GM23338 (cell line): ENCODE measurements around the gene GSTM2. TPM values are rescaled to one million over a fixed set of nuclear protein-coding genes. Genes with fewer than 3 reads are reported as not detected.

Experiments
- ATAC-seq: fragments of 200-7000 bp; cut with Tn5 transposase; 3 replicates; pipeline ENCODE4 v1.9.1; 2020
- DNase-seq: peaks from one replicate; pipeline ENCODE4 v3.0.0-alpha.2; 2015; ENCODE audit warnings: low spot score
- H2AFZ ChIP-seq: fragments of 200-600 bp; sonication (generic); 2 replicates; pipeline ENCODE4 v1.8.0; 2016; ENCODE audit warnings: antibody characterized with exemption, mild to moderate bottlenecking, moderate library complexity
- H3F3A ChIP-seq: fragments of 200-600 bp; sonication (generic); replicated peaks from 2 replicates; pipeline ENCODE4 v1.8.0; 2017; ENCODE audit warnings: antibody characterized with exemption, mixed run types, low read depth
- H3K27ac ChIP-seq: fragments of 200-600 bp; sonication (generic); 2 replicates; pipeline ENCODE4 v1.6.1; 2016; ENCODE audit warnings: low read depth
- H3K27me3 ChIP-seq: fragments of 200-600 bp; sonication (generic); 2 replicates; pipeline ENCODE4 v1.8.0; 2016; ENCODE audit warnings: mild to moderate bottlenecking, mixed run types, moderate library complexity; ENCODE audit not compliant: insufficient read depth
- H3K36me3 ChIP-seq: fragments of 200-600 bp; sonication (generic); 2 replicates; pipeline ENCODE4 v1.8.0; 2016; ENCODE audit warnings: mild to moderate bottlenecking; ENCODE audit not compliant: insufficient read depth
- H3K4me1 ChIP-seq: fragments of 200-600 bp; sonication (generic); 2 replicates; pipeline ENCODE4 v1.8.0; 2016; ENCODE audit warnings: mild to moderate bottlenecking, moderate library complexity; ENCODE audit not compliant: insufficient read depth
- H3K4me2 ChIP-seq: fragments of 200-600 bp; sonication (generic); 2 replicates; pipeline ENCODE4 v1.7.1; 2017; ENCODE audit warnings: mixed run types
- H3K4me3 ChIP-seq: fragments of 200-600 bp; sonication (generic); 2 replicates; pipeline ENCODE4 v1.6.1; 2016; ENCODE audit warnings: mixed run types
- H3K79me2 ChIP-seq: fragments of 200-600 bp; sonication (generic); replicated peaks from 2 replicates; pipeline ENCODE4 v1.8.0; 2017; ENCODE audit warnings: mild to moderate bottlenecking; ENCODE audit not compliant: insufficient read depth
- H3K9me2 ChIP-seq: fragments of 200-600 bp; sonication (generic); 2 replicates; pipeline ENCODE4 v1.8.0; 2017; ENCODE audit not compliant: insufficient read depth
- H4K20me1 ChIP-seq: fragments of 200-600 bp; sonication (generic); replicated peaks from 2 replicates; pipeline ENCODE4 v1.8.0; 2017; ENCODE audit warnings: mild to moderate bottlenecking; ENCODE audit not compliant: insufficient read depth
- H3K27ac Mint-ChIP-seq: 2 replicates; pipeline ENCODE4 v1.8.0; 2020; ENCODE audit warnings: inconsistent platforms, mild to moderate bottlenecking, moderate library complexity, mixed read lengths
- H3K27me3 Mint-ChIP-seq: 3 replicates; pipeline ENCODE4 v1.8.0; 2022; ENCODE audit warnings: low read depth, mild to moderate bottlenecking, moderate library complexity, mixed read lengths, inconsistent platforms; ENCODE audit not compliant: insufficient read depth, poor library complexity
- H3K36me3 Mint-ChIP-seq: 3 replicates; pipeline ENCODE4 v1.8.0; 2021; ENCODE audit warnings: low read depth, mild to moderate bottlenecking, inconsistent platforms, moderate library complexity, mixed read lengths
- H3K4me1 Mint-ChIP-seq: 3 replicates; pipeline ENCODE4 v1.8.0; 2020; ENCODE audit warnings: mild to moderate bottlenecking, inconsistent platforms, mixed read lengths
- H3K4me3 Mint-ChIP-seq: 3 replicates; pipeline ENCODE4 v1.8.0; 2021; ENCODE audit warnings: moderate library complexity, mild to moderate bottlenecking, inconsistent platforms, mixed read lengths
- H3K9me3 Mint-ChIP-seq: 3 replicates; pipeline ENCODE4 v1.8.0; 2020; ENCODE audit warnings: moderate library complexity, mild to moderate bottlenecking, inconsistent platforms, mixed read lengths
- CREB1 ChIP-seq: fragments of 250-450 bp; sonication (Bioruptor Pico); IDR thresholded peaks from 2 replicates; pipeline ENCODE4 v1.5.0; 2020; ENCODE audit warnings: low read depth, mild to moderate bottlenecking, moderate library complexity
- CTCF ChIP-seq, 2 experiments: fragments of 200-600 bp in 1 of 2; sonication (generic) in 1 of 2; conservative IDR thresholded peaks; 2 replicates each; pipeline versions ENCODE4 v1.5.1 to v1.6.1; 2016 to 2017; ENCODE audit warnings: antibody characterized with exemption in 2 of 2, low read depth in 2 of 2, mild to moderate bottlenecking in 2 of 2, moderate library complexity in 1 of 2
- ETS1 ChIP-seq: IDR thresholded peaks from 2 replicates; pipeline ENCODE4 v1.6.1; 2016; ENCODE audit warnings: antibody characterized with exemption
- EZH2phosphoT487 ChIP-seq: fragments of 200-600 bp; sonication (generic); IDR thresholded peaks from one replicate; pipeline ENCODE4 v1.8.1; 2018; ENCODE audit warnings: antibody characterized with exemption; ENCODE audit not compliant: unreplicated experiment
- JUNB ChIP-seq: IDR thresholded peaks from one replicate; pipeline ENCODE4 v1.6.1; 2016; ENCODE audit warnings: antibody characterized with exemption; ENCODE audit not compliant: unreplicated experiment
- NANOG ChIP-seq: IDR thresholded peaks from 2 replicates; pipeline ENCODE4 v1.6.1; 2016; ENCODE audit warnings: antibody characterized with exemption, borderline replicate concordance
- POLR2AphosphoS5 ChIP-seq: IDR thresholded peaks from 2 replicates; pipeline ENCODE4 v1.6.1; 2016; ENCODE audit warnings: antibody characterized with exemption, low read depth
- polyA plus RNA-seq: library from polyadenylated mRNA; unstranded; fragments of >200 nt; fragmentation: Nextera tagmentation; extraction: Ambion mirVana; gene quantifications from 2 replicates; pipeline ENCODE4 v1.2.1, GENCODE V29; 2016
- total RNA-seq: library from RNA; depleted of rRNA; stranded (reverse); fragments of >200 nt; shearing (Covaris generic); gene quantifications from 2 replicates; pipeline ENCODE4 v1.2.3, GENCODE V29; 2014

Gene GSTM2
- total and polyA plus RNA-seq, 2 experiments from 2014 or later: 8.9 to 16.0 TPM

- no peak for TF ChIP-seq CREB1 (CRISPR knock-in tag)
- TF ChIP-seq JUNB: no peak
- no peak for TF ChIP-seq NANOG
- no peak for TF ChIP-seq CTCF (conservative IDR thresholded peaks at IDR 0.05; ENCODE audit: low read depth in 2 of 2)
- no peak for TF ChIP-seq ETS1
Measured at GRCh38 chr1:109618661-109619575, 48.9 kb upstream of the GSTM2 start (continued).

- no peaks in the 10 kb centered on the region for H3K9me3 Mint-ChIP-seq
- Histone ChIP-seq H3K4me1 (peaks cover 17% of the 10 kb centered on the region), H3K27me3 (no peaks in the 10 kb centered on the region), H3K79me2 (peaks cover 37% of the 10 kb centered on the region), H4K20me1 (peaks cover 4% of the 10 kb centered on the region; the same call in 1 of the 2 replicates), H3K4me2 (peak within 1 kb of the TSS; percentile 99), H3F3A (no peaks in the 10 kb centered on the region), H3K9me2 (no peaks in the 10 kb centered on the region), H2AFZ (peak within 1 kb of the TSS; percentile 95), H3K36me3 (no peaks in the 10 kb centered on the region), H3K27ac (peak within 1 kb of the TSS; percentile 59; the same call in 1 of the 2 replicates), H3K4me3 (peak within 1 kb of the TSS; percentile 97)
- no peak for TF ChIP-seq JUNB
- TF ChIP-seq POLR2AphosphoS5: peak; percentile 75
- peak within 1 kb of the TSS; percentile 95 for H3K27ac Mint-ChIP-seq
- ATAC-seq: peak; percentile 68
- no peaks in the 10 kb centered on the region; the same call in 2 of the 3 replicates for H3K36me3 Mint-ChIP-seq
- peak within 1 kb of the TSS; percentile 95 for H3K4me3 Mint-ChIP-seq
- peak; percentile 88 for DNase-seq
- H3K4me1 Mint-ChIP-seq: peaks cover 44% of the 10 kb centered on the region
- peaks cover 11% of the 10 kb centered on the region for H3K27me3 Mint-ChIP-seq
Measured at GRCh38 chr1:109619576-109620400, 48.1 kb upstream of the GSTM2 start, which contains the start of the genes AMPD2 and GNAT2. TSS of gene AMPD2 (plus strand) at chr1:109619837. CDS start at chr1:109621176, 1,339 bp downstream. TSS of gene GNAT2 (minus strand) at chr1:109619616. CDS start at chr1:109612870, 6,746 bp downstream.

GRCh38 chr1:109620401-109620791, 47.5 kb upstream of the GSTM2 start:
- Histone ChIP-seq H3K4me1 (peaks cover 17% of the 10 kb centered on the region), H3K36me3 (no peaks in the 10 kb centered on the region), H2AFZ (peak overlapping the region; percentile 95), H3K4me3 (peak overlapping the region; percentile 97), H3K4me2 (peak overlapping the region; percentile 99), H3K79me2 (peaks cover 37% of the 10 kb centered on the region), H3F3A (no peaks in the 10 kb centered on the region), H3K27me3 (no peaks in the 10 kb centered on the region), H3K9me2 (no peaks in the 10 kb centered on the region), H4K20me1 (peaks cover 4% of the 10 kb centered on the region; the same call in 1 of the 2 replicates), H3K27ac (peak overlapping the region; percentile 59; the same call in 1 of the 2 replicates)
- ATAC-seq (peak; percentile 14), DNase-seq (no peak)
- Mint-ChIP-seq H3K27me3 (peaks cover 11% of the 10 kb centered on the region), H3K4me3 (peak overlapping the region; percentile 95), H3K36me3 (no peaks in the 10 kb centered on the region; the same call in 2 of the 3 replicates), H3K27ac (peak overlapping the region; percentile 65), H3K9me3 (no peaks in the 10 kb centered on the region), H3K4me1 (peaks cover 44% of the 10 kb centered on the region)
- no peak for TF ChIP-seq EZH2phosphoT487
